NCI-H226 (cell line): ENCODE results near the gene SCO1.
"Not testable (repeated sequence)": the region's sequence is repeated elsewhere in the genome, so short reads cannot be mapped to it uniquely, and the experiment has no call there.

Experiments
- DNase-seq: peaks from one replicate; pipeline ENCODE4 v3.0.0-alpha.2; 2015

The SCO1 gene

GRCh38 chr17:10725262-10725661 is 27.9 kb upstream of the SCO1 start:
- no peak for DNase-seq

GRCh38 chr17:10724546-10725195 is 27.3 kb upstream of the SCO1 start:
- DNase-seq, result no peak

DNA sequence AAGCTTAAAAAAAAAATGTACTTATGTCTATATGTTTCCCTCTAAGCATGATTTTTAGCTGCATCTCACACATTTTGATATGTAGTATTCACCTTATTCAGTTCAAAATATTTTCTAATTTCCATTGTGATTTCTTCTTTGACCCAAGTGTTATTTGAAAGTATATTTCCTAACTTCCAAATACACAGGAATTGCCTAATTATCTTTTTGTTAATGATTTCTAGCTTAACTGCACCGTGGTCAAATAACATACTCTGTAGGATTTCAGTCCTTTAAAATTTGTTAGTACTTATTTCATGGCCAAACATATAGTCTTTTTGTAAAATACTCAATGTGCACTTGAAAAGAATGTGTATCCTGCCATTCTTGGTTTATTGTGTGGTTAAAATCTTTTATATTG is 21.2 kb upstream of the SCO1 start:
- no peak for DNase-seq

DNA sequence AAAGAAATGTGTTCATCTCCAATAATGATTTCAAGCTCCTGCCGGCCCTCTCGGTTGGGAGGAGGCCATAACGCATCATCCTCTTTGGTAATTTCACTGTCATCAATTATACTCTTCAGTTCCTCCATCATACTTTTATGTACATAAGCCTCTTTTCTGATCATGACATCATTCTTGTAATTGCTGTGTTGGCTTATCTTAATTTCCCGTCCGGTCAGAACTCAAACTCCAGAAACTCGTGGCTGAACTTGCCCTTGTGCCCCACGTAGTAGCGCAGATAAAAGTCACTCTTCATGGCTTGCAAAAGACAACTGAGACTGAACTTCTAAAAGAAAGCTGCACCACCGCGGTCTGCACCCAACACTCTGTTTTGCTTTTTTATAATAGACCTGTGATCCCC is 18.9 kb upstream of the SCO1 start:
- DNase-seq, result no peak

- DNase-seq, result no peak
Observed at GRCh38 chr17:10713318-10713717, 16.0 kb upstream of the SCO1 start.

DNA sequence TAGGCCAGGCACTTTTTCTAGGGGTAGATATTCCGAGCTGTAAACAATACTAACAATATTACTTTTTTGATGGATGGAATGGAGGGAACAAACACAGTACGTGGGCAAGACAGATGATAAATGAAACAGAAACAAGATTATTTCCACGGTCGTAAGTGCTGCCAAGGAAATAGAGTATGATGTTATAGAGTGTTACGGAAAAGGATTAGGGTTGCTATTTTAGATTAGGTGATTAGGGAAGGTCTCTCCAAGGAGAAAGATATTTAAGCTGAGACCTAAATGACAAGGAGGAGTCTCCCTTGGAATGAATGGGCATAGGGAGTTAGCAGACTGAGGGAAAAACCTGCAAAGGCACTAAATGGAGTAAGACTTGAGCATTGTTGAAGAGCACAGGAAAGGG is 8.4 kb upstream of the SCO1 start:
- no peak for DNase-seq

GRCh38 chr17:10702574-10702973 is 5.2 kb upstream of the SCO1 start:
- DNase-seq, result peak; percentile 1

DNA sequence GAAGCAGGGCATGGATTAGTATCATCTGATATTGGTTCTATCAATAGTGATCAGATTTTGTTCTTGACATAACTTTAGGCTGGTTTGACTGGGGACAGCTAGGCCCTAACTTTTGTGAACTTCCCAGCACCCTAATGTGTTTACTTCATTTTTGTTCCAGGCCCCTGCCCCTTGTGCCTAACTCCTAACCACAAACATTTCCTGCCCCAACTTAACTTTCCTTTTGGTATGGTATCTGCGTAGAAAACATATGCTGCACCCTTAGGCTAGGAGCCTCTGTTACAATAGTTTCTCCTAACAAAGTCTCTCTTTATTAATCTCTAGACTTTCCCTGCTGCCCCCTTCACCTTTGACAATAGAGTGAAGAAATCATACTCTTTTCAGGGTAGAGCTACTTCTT is 2.5 kb upstream of the SCO1 start:
- DNase-seq, result no peak

GRCh38 chr17:10698096-10698818 is 924 bp upstream of the SCO1 start:
- DNase-seq, result no peak

DNA sequence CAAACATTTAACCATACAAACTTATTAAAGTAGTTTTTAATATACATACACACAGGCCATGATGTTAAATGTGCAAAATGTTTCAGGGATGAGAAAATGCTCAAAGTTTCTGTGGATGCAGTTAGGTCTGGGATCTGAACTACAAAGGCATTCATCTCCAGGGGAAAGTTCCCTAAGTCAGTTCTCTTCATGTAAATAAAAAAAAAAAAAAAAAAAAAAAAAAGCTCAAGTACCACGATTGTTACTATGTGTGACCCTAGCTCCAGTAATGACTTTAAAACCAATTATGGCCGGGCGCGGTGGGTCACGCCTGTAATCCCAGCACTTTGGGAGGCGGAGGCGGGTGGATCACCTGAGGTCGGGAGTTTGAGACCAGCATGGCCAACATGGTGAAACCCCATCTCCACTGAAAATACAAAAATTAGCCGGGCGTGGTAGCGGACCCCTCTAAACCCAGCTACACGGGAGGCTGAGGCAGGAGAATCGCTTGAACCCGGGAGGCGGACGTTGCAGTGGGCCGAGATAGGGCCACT is 1.4 kb downstream of the SCO1 start:
- DNase-seq, result not testable (repeated sequence)

DNA sequence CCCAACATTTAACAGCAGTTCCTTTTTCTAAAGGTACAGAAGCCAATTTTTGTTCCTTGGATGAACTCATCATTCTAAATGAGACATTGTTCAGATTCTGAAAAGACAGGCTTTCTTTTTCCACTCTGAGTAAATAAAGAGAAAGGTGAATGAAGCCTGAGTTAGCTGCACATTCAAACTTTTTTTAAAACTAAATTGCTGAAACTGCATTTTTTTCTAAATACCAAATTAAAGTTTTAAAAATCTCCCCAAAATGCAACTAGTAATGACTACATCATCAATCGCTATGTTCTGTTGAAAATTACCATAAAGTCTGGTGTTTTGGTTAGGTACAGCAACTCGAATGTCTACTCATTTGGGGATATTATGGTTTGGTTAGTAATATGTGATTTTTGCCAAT is 9.8 kb downstream of the SCO1 start:
- DNase-seq, result no peak

DNA sequence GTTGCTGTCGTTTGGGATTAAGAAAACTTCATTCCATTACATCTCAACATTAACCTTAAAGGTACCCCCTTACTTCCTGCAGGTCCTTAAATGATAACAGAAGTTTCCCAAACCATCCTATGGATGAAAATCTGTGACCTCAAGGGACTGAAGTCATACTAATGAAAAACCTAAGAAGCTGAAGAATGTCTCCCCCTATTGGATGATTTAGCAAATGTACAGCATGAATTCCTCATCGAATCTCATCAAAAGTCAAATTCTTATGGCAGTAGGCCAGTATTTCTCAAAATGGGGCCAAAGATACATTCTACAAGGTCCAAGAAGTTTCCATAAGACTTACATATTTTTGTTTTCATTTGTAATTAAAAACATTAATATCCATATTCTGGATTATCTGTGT is 13.5 kb downstream of the SCO1 start:
- peak; percentile 8 for DNase-seq

GRCh38 chr17:10681866-10682446 is 15.4 kb downstream of the SCO1 start:
- peak; percentile 63 for DNase-seq

DNA sequence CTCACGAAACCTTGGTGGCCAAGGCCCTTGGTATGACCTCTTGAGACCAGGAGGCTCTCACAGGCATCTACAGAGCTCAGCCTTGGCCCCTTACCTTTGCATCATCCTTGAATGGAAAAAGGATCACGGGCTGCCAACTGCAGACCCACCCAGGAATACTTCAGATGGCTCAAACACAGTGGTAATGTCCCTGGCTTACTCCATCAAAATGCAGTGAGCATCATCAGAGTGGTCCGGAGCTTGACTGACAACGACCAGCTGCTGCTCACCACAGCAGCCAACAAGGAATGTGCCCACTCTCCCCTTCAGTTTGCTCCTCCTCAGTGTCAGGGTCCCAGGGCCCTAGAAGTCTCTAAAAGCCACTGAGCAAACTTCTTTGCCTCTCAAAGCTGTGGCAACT is 22.6 kb downstream of the SCO1 start:
- no peak for DNase-seq

- DNase-seq, result no peak
Observed at GRCh38 chr17:10673312-10673711, 24.0 kb downstream of the SCO1 start.

GRCh38 chr17:10668775-10669174 is 28.6 kb downstream of the SCO1 start:
- DNase-seq, result peak; percentile 85

GRCh38 chr17:10666906-10667305 is 30.4 kb downstream of the SCO1 start:
- no peak for DNase-seq

DNA sequence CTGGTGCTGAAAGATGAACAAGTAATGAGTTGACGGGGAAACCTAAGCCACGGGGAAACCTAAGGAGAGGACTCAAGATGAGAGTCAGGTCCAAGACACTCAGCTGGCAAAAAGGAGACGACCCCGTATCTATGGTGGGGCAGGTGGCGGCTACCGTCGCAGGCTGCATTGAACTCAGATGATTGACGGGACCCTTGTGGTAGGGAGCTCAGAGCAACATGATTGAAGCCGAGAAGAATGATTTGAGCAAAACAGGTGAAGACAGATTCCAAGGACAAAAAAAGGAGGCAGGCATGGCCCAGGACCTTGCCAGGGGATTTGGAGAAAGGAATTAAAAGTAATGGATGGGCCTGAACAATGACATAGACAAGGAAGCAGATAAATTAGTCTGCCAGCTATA is 32.8 kb downstream of the SCO1 start:
- DNase-seq, result no peak

DNA sequence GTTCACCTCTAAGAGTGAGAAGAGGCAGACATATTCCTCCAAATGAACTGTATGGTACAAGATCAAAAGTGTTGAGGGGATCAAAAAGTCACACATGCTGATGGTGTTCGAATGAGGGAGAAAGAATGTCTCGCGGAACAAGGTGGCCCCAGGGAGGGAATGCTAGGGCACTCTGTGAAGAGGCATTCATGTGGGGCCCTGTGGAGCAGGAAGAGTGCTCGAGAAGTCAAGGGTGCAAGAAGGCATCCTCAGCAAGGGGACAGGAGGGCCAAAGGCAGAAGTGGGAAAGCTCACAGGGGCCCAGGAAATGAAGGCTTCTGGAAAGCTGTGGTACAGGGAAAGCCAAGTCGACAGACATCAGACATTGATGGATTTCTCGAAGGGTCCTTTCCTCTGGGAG is 34.1 kb downstream of the SCO1 start:
- DNase-seq, result no peak

- DNase-seq, result no peak
Observed at GRCh38 chr17:10661437-10661836, 35.9 kb downstream of the SCO1 start.

DNA sequence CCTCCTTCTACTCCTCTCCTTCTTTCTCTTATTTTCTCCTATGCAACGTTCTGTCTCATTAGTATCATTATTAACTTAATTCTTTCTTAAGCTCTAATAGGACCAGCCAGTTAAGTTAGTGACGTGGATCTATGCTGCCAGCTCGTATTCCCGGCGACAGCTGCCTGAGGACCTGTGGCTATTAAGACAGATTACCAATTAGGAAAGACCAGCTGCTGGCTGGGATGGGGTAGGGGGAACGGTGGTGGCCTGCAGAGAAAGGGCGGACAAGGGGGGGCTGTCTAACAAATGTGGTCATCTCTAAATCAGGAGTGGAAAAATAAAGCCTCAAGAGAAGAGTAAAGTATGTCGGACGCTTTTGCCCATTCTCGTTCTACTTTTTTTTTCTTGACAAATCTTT is 39.5 kb downstream of the SCO1 start:
- no peak for DNase-seq

GRCh38 chr17:10657148-10657547 is 40.2 kb downstream of the SCO1 start, which contains the start of gene MYH3:
Gene MYH3, minus strand, starts transcription at chr17:10657309. Its CDS starts 2,245 bp downstream, at chr17:10655064.
- DNase-seq, result no peak

GRCh38 chr17:10653987-10654386 is 43.3 kb downstream of the SCO1 start:
- DNase-seq, result no peak

DNA sequence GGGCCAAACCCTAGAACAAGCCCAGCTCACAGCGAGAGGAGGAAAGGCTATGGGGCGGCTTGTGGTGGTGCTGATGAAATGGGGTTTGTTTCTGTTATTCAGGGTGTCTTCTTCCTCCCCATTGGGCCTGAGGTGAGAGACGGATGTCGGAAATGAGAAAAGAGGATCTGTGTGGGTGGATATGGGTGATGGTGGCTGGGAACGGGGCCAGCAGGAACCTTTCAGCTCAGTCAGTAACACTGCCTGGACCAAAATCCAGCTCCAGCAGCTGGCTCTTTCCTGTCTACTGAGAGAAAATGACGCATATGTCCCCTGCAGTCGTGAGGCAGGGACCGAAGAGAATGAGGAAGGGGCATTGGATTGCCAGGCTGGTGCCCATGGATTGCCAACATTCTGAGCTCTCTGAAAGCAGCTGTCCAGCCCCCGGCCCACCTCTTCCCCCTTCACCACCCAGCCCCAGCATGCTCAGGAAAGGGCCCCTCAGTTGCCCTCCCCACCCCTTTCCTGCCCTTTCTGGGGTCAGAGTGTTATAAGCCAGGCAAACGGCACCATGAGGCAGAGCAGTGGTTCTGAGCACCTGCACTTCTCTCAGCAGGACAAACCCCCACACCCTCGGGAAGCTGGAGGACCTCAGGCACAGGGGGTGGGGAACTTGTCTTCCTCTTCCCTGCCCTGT is 44.2 kb downstream of the SCO1 start:
- no peak for DNase-seq
